Breast epithelium (tissue), 3 donors: ENCODE results near the gene WDR7.

ENCODE experiments used
- CTCF ChIP-seq, 3 donors: fragments of 450-650 bp; IDR thresholded peaks; one replicate each; pipeline ENCODE4 v1.5.1; 2016 to 2017; ENCODE audit warnings: antibody characterized with exemption in 3 of 3, mild to moderate bottlenecking in 3 of 3, moderate library complexity in 3 of 3
- POLR2A ChIP-seq: fragments of 450-650 bp; IDR thresholded peaks from one replicate; pipeline ENCODE4 v1.6.1; 2016; ENCODE audit warnings: antibody characterized with exemption, mild to moderate bottlenecking, moderate library complexity

DNA sequence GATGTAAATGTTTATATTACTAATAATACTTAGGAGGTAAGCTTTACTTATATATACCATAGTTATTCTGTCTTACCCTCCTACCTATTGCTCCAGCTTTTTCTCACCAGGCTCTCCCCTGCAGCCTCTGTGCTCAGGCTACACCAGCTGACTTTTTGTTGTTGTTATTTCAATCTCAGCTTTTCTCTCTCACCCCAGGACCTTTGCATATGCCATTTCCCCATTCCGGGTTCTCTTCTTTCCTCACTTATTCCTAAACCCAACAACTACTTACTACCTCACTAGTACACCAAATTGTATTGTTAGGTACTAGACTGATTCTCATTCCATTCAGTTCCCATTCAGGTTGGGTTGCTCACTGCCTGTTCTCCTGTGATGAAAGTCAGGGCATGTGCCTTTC is 339.5 kb downstream of the WDR7 start:
- TF ChIP-seq POLR2A (no peak), CTCF (IDR thresholded peaks at IDR 0.05) (no peak)
